Neural progenitor cell (in vitro differentiated cells): ENCODE measurements around the gene CASK.

Experiments used
- EZH2 ChIP-seq: fragments of 200-600 bp; sonication (generic); IDR thresholded peaks from 2 replicates; pipeline ENCODE4 v1.6.1; 2017; ENCODE audit warnings: antibody characterized with exemption, mild to moderate bottlenecking, moderate library complexity
- EZH2phosphoT487 ChIP-seq: fragments of 200-600 bp; sonication (generic); IDR thresholded peaks from 2 replicates; pipeline ENCODE4 v1.6.1; 2017; ENCODE audit warnings: antibody characterized with exemption
- TF ChIP-seq, protein P1 (sequence below): fragments of 200-600 bp; sonication (generic); IDR thresholded peaks from 2 replicates; pipeline ENCODE4 v1.5.1; 2017; ENCODE audit warnings: antibody characterized with exemption, mild to moderate bottlenecking

DNA sequence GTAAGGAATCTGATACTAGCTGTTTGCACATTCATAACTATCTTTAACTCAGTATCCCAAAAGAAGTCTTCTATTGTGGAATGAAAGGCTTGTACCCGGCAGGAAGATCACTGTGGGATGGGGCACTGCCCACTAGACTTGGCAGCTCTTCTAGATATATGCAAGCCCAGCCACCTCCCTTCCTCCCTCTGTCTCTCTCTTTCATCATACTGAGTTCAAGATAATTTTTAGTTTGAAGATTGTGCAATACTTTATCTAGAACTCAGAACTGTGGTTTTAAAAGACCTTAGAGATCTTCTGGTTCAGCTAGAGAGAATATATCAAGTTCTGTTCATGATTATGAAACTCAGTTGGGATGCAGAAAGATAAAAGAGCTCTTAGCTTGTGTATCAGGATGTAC is 257.1 kb downstream of the CASK start:
- TF ChIP-seq, protein P1, sequence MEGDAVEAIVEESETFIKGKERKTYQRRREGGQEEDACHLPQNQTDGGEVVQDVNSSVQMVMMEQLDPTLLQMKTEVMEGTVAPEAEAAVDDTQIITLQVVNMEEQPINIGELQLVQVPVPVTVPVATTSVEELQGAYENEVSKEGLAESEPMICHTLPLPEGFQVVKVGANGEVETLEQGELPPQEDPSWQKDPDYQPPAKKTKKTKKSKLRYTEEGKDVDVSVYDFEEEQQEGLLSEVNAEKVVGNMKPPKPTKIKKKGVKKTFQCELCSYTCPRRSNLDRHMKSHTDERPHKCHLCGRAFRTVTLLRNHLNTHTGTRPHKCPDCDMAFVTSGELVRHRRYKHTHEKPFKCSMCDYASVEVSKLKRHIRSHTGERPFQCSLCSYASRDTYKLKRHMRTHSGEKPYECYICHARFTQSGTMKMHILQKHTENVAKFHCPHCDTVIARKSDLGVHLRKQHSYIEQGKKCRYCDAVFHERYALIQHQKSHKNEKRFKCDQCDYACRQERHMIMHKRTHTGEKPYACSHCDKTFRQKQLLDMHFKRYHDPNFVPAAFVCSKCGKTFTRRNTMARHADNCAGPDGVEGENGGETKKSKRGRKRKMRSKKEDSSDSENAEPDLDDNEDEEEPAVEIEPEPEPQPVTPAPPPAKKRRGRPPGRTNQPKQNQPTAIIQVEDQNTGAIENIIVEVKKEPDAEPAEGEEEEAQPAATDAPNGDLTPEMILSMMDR, result no peak
- TF ChIP-seq EZH2 (no peak), EZH2phosphoT487 (no peak)
